ENCODE measurements around the gene TMEM131.

DNA sequence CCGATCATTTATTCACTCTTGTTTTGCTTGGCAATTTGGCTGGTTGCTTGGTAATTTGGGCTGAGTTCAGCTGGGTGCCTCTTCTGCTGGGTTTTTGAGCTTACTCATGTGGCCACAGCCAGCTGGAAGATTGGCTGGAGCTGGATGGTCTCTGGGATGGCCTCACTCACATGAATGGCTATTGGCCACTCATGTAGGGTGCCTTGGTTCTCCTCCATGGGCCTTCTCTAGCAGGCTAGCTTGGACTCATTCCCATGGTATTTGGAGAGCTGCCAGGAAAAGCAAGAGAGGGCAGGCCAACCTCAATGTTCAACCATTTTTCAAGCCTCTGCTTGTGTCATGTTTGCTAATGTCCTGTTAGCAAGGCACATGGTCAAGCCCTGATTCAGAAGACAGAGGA, 265.5 kb downstream of the TMEM131 start:
- TF ChIP-seq, protein P1, sequence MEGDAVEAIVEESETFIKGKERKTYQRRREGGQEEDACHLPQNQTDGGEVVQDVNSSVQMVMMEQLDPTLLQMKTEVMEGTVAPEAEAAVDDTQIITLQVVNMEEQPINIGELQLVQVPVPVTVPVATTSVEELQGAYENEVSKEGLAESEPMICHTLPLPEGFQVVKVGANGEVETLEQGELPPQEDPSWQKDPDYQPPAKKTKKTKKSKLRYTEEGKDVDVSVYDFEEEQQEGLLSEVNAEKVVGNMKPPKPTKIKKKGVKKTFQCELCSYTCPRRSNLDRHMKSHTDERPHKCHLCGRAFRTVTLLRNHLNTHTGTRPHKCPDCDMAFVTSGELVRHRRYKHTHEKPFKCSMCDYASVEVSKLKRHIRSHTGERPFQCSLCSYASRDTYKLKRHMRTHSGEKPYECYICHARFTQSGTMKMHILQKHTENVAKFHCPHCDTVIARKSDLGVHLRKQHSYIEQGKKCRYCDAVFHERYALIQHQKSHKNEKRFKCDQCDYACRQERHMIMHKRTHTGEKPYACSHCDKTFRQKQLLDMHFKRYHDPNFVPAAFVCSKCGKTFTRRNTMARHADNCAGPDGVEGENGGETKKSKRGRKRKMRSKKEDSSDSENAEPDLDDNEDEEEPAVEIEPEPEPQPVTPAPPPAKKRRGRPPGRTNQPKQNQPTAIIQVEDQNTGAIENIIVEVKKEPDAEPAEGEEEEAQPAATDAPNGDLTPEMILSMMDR (conservative IDR thresholded peaks at IDR 0.05), result no peak
- no peak for TF ChIP-seq ZFX (IDR thresholded peaks at IDR 0.05)
